GM23338 (cell line): ENCODE measurements around the gene KIF9. TPM values are rescaled to one million over a fixed set of nuclear protein-coding genes. Genes with fewer than 3 reads are reported as not detected.

Experiments used
- ATAC-seq: fragments of 200-7000 bp; cut with Tn5 transposase; 3 replicates; pipeline ENCODE4 v1.9.1; 2020
- DNase-seq: peaks from one replicate; pipeline ENCODE4 v3.0.0-alpha.2; 2015; ENCODE audit warnings: low spot score
- H2AFZ ChIP-seq: fragments of 200-600 bp; sonication (generic); 2 replicates; pipeline ENCODE4 v1.8.0; 2016; ENCODE audit warnings: antibody characterized with exemption, mild to moderate bottlenecking, moderate library complexity
- H3F3A ChIP-seq: fragments of 200-600 bp; sonication (generic); replicated peaks from 2 replicates; pipeline ENCODE4 v1.8.0; 2017; ENCODE audit warnings: antibody characterized with exemption, mixed run types, low read depth
- H3K27ac ChIP-seq: fragments of 200-600 bp; sonication (generic); 2 replicates; pipeline ENCODE4 v1.6.1; 2016; ENCODE audit warnings: low read depth
- H3K27me3 ChIP-seq: fragments of 200-600 bp; sonication (generic); 2 replicates; pipeline ENCODE4 v1.8.0; 2016; ENCODE audit warnings: mild to moderate bottlenecking, mixed run types, moderate library complexity; ENCODE audit not compliant: insufficient read depth
- H3K36me3 ChIP-seq: fragments of 200-600 bp; sonication (generic); 2 replicates; pipeline ENCODE4 v1.8.0; 2016; ENCODE audit warnings: mild to moderate bottlenecking; ENCODE audit not compliant: insufficient read depth
- H3K4me1 ChIP-seq: fragments of 200-600 bp; sonication (generic); 2 replicates; pipeline ENCODE4 v1.8.0; 2016; ENCODE audit warnings: mild to moderate bottlenecking, moderate library complexity; ENCODE audit not compliant: insufficient read depth
- H3K4me2 ChIP-seq: fragments of 200-600 bp; sonication (generic); 2 replicates; pipeline ENCODE4 v1.7.1; 2017; ENCODE audit warnings: mixed run types
- H3K4me3 ChIP-seq: fragments of 200-600 bp; sonication (generic); 2 replicates; pipeline ENCODE4 v1.6.1; 2016; ENCODE audit warnings: mixed run types
- H3K79me2 ChIP-seq: fragments of 200-600 bp; sonication (generic); replicated peaks from 2 replicates; pipeline ENCODE4 v1.8.0; 2017; ENCODE audit warnings: mild to moderate bottlenecking; ENCODE audit not compliant: insufficient read depth
- H3K9me2 ChIP-seq: fragments of 200-600 bp; sonication (generic); 2 replicates; pipeline ENCODE4 v1.8.0; 2017; ENCODE audit not compliant: insufficient read depth
- H4K20me1 ChIP-seq: fragments of 200-600 bp; sonication (generic); replicated peaks from 2 replicates; pipeline ENCODE4 v1.8.0; 2017; ENCODE audit warnings: mild to moderate bottlenecking; ENCODE audit not compliant: insufficient read depth
- H3K27ac Mint-ChIP-seq: 2 replicates; pipeline ENCODE4 v1.8.0; 2020; ENCODE audit warnings: inconsistent platforms, mild to moderate bottlenecking, moderate library complexity, mixed read lengths
- H3K27me3 Mint-ChIP-seq: 3 replicates; pipeline ENCODE4 v1.8.0; 2022; ENCODE audit warnings: low read depth, mild to moderate bottlenecking, moderate library complexity, mixed read lengths, inconsistent platforms; ENCODE audit not compliant: insufficient read depth, poor library complexity
- H3K36me3 Mint-ChIP-seq: 3 replicates; pipeline ENCODE4 v1.8.0; 2021; ENCODE audit warnings: low read depth, mild to moderate bottlenecking, inconsistent platforms, moderate library complexity, mixed read lengths
- H3K4me1 Mint-ChIP-seq: 3 replicates; pipeline ENCODE4 v1.8.0; 2020; ENCODE audit warnings: mild to moderate bottlenecking, inconsistent platforms, mixed read lengths
- H3K4me3 Mint-ChIP-seq: 3 replicates; pipeline ENCODE4 v1.8.0; 2021; ENCODE audit warnings: moderate library complexity, mild to moderate bottlenecking, inconsistent platforms, mixed read lengths
- H3K9me3 Mint-ChIP-seq: 3 replicates; pipeline ENCODE4 v1.8.0; 2020; ENCODE audit warnings: moderate library complexity, mild to moderate bottlenecking, inconsistent platforms, mixed read lengths
- CREB1 ChIP-seq: fragments of 250-450 bp; sonication (Bioruptor Pico); IDR thresholded peaks from 2 replicates; pipeline ENCODE4 v1.5.0; 2020; ENCODE audit warnings: low read depth, mild to moderate bottlenecking, moderate library complexity
- ETS1 ChIP-seq: IDR thresholded peaks from 2 replicates; pipeline ENCODE4 v1.6.1; 2016; ENCODE audit warnings: antibody characterized with exemption
- EZH2phosphoT487 ChIP-seq: fragments of 200-600 bp; sonication (generic); IDR thresholded peaks from one replicate; pipeline ENCODE4 v1.8.1; 2018; ENCODE audit warnings: antibody characterized with exemption; ENCODE audit not compliant: unreplicated experiment
- NANOG ChIP-seq: IDR thresholded peaks from 2 replicates; pipeline ENCODE4 v1.6.1; 2016; ENCODE audit warnings: antibody characterized with exemption, borderline replicate concordance
- STAT1 ChIP-seq: IDR thresholded peaks from one replicate; pipeline ENCODE4 v1.6.1; 2016; ENCODE audit warnings: antibody characterized with exemption; ENCODE audit not compliant: unreplicated experiment
- ZNF114 ChIP-seq: fragments of 250-450 bp; sonication (Bioruptor Pico); IDR thresholded peaks from 2 replicates; pipeline ENCODE4 v1.5.0; 2020; ENCODE audit warnings: mild to moderate bottlenecking, moderate library complexity
- ZNF462 ChIP-seq: fragments of 250-450 bp; sonication (Bioruptor Pico); IDR thresholded peaks from 2 replicates; pipeline ENCODE4 v1.5.0; 2020; ENCODE audit warnings: mild to moderate bottlenecking, moderate library complexity
- polyA plus RNA-seq: library from polyadenylated mRNA; unstranded; fragments of >200 nt; fragmentation: Nextera tagmentation; extraction: Ambion mirVana; gene quantifications from 2 replicates; pipeline ENCODE4 v1.2.1, GENCODE V29; 2016
- total RNA-seq: library from RNA; depleted of rRNA; stranded (reverse); fragments of >200 nt; shearing (Covaris generic); gene quantifications from 2 replicates; pipeline ENCODE4 v1.2.3, GENCODE V29; 2014

Gene KIF9
- total and polyA plus RNA-seq, 2 experiments from 2014 or later = 12.6 to 14.0 TPM

GRCh38 chr3:47276558-47276957, 6.0 kb downstream of the KIF9 start:
- Histone ChIP-seq H3K27ac (no peak overlapping the region), H3K4me2 (no peak overlapping the region), H3K4me3 (no peak overlapping the region), H3K27me3 (no peaks in the 10 kb centered on the region), H3K36me3 (no peaks in the 10 kb centered on the region), H3K79me2 (peaks cover 6% of the 10 kb centered on the region; the same call in 1 of the 2 replicates), H4K20me1 (no peaks in the 10 kb centered on the region), H2AFZ (no peak overlapping the region), H3K9me2 (peaks cover 3% of the 10 kb centered on the region; the same call in 1 of the 2 replicates), H3K4me1 (no peaks in the 10 kb centered on the region), H3F3A (0 out of 2 replicates have a peak, but pooled peaks cover 4% of the 10 kb centered on the region)
- H3K36me3 Mint-ChIP-seq = no peaks in the 10 kb centered on the region
- peaks cover 1% of the 10 kb centered on the region; the same call in 2 of the 3 replicates for H3K4me1 Mint-ChIP-seq
- H3K27ac Mint-ChIP-seq = no peak overlapping the region
- no peak for DNase-seq
- TF ChIP-seq ZNF462 (CRISPR knock-in tag) (no peak), NANOG (no peak), STAT1 (no peak), EZH2phosphoT487 (no peak)
- no peaks in the 10 kb centered on the region for H3K9me3 Mint-ChIP-seq
- no peak for ATAC-seq
- H3K4me3 Mint-ChIP-seq = no peak overlapping the region
- H3K27me3 Mint-ChIP-seq = peaks cover 6% of the 10 kb centered on the region

- no peak overlapping the region for H3K27ac ChIP-seq
- H3K4me2 ChIP-seq = no peak overlapping the region
- no peak overlapping the region for H3K4me3 ChIP-seq
- H3K79me2 ChIP-seq = no peaks in the 10 kb centered on the region
- no peaks in the 10 kb centered on the region for H3K9me3 Mint-ChIP-seq
- H3K4me1 Mint-ChIP-seq = no peaks in the 10 kb centered on the region; the same call in 2 of the 3 replicates
- peaks cover 3% of the 10 kb centered on the region; the same call in 1 of the 2 replicates for H3K9me2 ChIP-seq
- H3K36me3 Mint-ChIP-seq = no peaks in the 10 kb centered on the region
- H3K27me3 ChIP-seq = no peaks in the 10 kb centered on the region
- DNase-seq = no peak
- H3F3A ChIP-seq = no peaks in the 10 kb centered on the region
- H3K4me3 Mint-ChIP-seq = no peak overlapping the region
- no peaks in the 10 kb centered on the region for H3K36me3 ChIP-seq
- no peak for ATAC-seq
- H3K4me1 ChIP-seq = no peaks in the 10 kb centered on the region
- no peaks in the 10 kb centered on the region for H3K27me3 Mint-ChIP-seq
- H2AFZ ChIP-seq = no peak overlapping the region
- no peak overlapping the region for H3K27ac Mint-ChIP-seq
- H4K20me1 ChIP-seq = no peaks in the 10 kb centered on the region
- no peak for TF ChIP-seq CREB1 (CRISPR knock-in tag)
- TF ChIP-seq ZNF114 (CRISPR knock-in tag) = no peak
- TF ChIP-seq EZH2phosphoT487 = no peak
- TF ChIP-seq ETS1 = no peak
These were observed 7.9 kb downstream of the KIF9 start for GRCh38 chr3:47274652-47275051.
